ENCODE measurements around the gene ST8SIA2.

DNA sequence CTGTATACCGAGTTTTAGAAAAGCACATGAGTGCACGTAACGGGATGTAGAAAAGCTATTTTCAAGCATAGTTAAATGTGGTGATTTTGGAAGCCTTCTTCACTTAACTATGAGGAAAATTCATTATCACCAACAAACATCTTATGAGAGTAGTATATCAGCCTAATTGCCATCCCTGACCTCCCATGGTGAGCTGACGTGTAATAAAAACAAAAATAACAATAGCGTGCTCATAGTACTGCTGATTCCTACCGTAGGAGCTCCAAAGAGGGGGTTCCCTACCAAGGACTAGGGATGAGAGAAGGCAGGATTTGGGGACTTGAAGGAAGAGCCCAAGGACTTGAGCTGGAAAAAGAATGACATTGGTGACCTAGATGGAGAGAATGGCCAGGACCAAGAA lies 16.9 kb downstream of the ST8SIA2 start:
- TF ChIP-seq, protein P1, sequence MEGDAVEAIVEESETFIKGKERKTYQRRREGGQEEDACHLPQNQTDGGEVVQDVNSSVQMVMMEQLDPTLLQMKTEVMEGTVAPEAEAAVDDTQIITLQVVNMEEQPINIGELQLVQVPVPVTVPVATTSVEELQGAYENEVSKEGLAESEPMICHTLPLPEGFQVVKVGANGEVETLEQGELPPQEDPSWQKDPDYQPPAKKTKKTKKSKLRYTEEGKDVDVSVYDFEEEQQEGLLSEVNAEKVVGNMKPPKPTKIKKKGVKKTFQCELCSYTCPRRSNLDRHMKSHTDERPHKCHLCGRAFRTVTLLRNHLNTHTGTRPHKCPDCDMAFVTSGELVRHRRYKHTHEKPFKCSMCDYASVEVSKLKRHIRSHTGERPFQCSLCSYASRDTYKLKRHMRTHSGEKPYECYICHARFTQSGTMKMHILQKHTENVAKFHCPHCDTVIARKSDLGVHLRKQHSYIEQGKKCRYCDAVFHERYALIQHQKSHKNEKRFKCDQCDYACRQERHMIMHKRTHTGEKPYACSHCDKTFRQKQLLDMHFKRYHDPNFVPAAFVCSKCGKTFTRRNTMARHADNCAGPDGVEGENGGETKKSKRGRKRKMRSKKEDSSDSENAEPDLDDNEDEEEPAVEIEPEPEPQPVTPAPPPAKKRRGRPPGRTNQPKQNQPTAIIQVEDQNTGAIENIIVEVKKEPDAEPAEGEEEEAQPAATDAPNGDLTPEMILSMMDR (tag by site-specific recombination; IDR thresholded peaks at IDR 0.05) = no peak
- no peak for TF ChIP-seq ZNF223 (tag by site-specific recombination; IDR thresholded peaks at IDR 0.05)
- TF ChIP-seq ZNF133 (tag by site-specific recombination; IDR thresholded peaks at IDR 0.05) = no peak
- no peak for TF ChIP-seq REST (tag by site-specific recombination; IDR thresholded peaks at IDR 0.05)
- no peak for TF ChIP-seq ZBTB1 (tag by site-specific recombination; IDR thresholded peaks at IDR 0.05)
- no peak for TF ChIP-seq ZNF549 (tag by site-specific recombination; IDR thresholded peaks at IDR 0.05)
- TF ChIP-seq HOXA7 (CRISPR knock-in tag; IDR thresholded peaks at IDR 0.05; ENCODE audit: borderline replicate concordance) = no peak
